Mucosa of gallbladder (tissue), 1 donor: ENCODE data around the gene CFAP73. TPM values are rescaled to one million over a fixed set of nuclear protein-coding genes. Genes with fewer than 3 reads are reported as not detected.

Experiments used
- DNase-seq: peaks from one replicate; pipeline ENCODE4 v3.0.0-alpha.2; 2020; ENCODE audit warnings: low spot score
- total RNA-seq: library from RNA; stranded (reverse); gene quantifications from one replicate; pipeline ENCODE4 v1.2.1, GENCODE V29; 2021
- donor health status: DM: no; HTN: no; CAD: no.

CFAP73 gene
- total RNA-seq, 1 donor from 2014 or later, result not detected

- DNase-seq, result no peak
These were observed 29.4 kb upstream of the CFAP73 start for GRCh38 chr12:113119980-113120669.

- DNase-seq, result no peak
These were observed 28.7 kb upstream of the CFAP73 start for GRCh38 chr12:113120670-113121370.

DNA sequence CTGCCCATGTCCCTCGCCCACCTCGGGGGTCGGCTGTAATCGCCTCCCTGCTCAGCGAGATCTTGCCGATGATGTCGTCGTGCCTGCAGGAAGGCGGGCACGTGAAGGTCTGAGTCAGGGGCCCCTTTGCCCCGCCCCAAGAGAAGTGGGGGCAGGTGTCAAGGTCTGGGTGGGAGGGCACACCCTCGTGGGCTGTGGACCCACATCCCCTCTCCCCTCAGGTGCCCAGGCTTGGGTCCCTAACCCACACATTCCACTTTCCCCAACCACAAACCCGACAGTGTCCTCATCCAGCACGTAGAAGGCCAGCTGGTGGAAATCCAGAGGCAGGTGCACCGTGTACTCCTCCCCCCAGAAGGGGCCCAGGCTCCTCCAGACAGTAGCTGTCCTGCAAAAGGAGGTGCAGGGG lies 21.7 kb upstream of the CFAP73 start:
- no peak for DNase-seq

DNA sequence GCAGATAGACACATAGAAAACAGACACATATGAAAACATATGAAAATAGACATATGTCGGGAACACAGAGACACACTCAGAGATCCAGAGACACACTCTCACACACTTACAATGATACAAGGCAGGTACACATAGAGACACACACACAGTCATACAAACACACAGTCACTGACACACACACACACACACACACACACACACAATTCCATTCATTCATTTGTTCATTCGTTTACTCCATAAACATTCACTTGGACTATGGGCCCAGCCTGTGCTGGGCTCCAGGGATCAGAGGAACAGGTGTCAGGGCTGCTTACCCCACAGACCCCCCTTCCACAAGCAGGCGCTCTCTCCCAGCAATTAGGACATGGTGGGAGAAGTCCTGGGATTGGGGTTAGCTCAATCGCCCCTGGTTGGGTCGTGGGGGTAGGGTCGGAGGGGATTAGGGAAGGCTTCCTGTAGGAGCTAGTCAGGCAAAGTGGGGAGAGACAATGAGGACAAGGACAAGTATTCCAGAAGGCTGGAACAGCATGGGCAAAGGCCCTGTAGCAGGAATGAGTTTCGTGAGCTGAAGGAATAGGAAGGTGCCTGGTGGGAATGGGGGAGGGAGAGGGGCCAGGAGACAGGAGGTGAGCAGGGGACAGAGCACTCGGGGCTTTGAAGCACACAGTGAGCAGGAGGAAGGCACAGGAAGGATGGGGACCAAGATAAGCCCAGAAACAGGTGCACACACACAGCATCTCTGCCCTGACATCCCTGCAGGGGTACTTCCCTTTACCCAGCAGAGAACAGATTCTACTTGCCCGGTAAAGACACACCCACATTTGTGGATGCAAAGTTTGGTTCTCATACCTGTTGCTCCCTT lies 20.5 kb upstream of the CFAP73 start:
- no peak for DNase-seq

- DNase-seq, result no peak
These were observed 19.7 kb upstream of the CFAP73 start for GRCh38 chr12:113129664-113130456.

DNA sequence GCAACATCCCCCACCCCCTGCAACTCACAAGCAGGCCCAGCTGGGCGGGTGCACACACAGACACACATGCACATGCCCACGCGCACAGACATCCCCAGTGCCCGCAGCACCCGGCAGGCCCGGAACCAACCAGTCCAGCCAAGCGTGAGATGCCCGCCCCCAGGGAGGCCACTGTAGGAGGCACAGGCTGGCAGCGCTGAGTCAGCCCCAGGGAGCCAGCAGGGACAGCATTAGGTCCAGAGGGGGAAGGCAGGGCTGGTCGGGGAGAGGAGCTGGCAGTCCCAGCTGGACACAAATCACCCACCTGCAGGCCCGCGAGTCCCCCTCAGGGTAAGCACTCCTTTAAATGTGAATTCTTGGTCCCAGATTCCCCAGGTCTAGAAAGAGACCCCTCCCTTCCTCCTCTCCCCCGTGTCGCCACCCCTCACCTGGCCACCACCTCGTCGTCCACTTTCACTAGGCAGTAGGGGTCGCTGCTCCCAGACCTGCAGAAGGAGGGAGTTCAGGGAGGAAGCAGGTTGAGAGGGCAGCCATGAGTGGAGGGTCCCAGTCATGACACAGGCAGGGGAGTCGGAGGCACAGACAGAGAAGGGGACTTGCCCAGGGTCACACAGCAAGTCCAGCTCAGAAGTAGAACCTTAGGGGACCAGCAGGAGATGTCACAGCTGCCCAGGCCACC lies 18.9 kb upstream of the CFAP73 start:
- DNase-seq, result no peak

- no peak for DNase-seq
These were observed 18.0 kb upstream of the CFAP73 start for GRCh38 chr12:113131556-113131955.

DNA sequence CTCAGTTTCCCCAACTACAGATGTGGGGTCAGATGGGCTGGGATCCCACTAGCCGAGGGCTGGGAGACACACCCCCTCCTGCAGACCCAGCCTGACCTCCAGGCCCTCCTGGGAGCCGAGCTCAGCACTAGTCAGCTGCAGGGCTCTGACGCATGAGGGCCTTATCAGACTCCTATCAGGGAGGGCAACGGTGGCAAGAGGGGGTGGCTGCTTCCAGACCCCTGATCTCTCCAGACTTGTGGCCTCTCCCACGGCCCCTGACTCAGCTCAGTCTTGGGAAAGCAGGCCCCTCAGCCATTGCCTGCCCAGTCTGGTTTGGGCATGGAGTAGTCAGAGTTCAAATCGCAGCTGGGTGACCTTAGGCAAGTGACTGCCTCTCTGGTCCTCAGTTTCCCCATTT lies 16.5 kb upstream of the CFAP73 start:
- no peak for DNase-seq

DNA sequence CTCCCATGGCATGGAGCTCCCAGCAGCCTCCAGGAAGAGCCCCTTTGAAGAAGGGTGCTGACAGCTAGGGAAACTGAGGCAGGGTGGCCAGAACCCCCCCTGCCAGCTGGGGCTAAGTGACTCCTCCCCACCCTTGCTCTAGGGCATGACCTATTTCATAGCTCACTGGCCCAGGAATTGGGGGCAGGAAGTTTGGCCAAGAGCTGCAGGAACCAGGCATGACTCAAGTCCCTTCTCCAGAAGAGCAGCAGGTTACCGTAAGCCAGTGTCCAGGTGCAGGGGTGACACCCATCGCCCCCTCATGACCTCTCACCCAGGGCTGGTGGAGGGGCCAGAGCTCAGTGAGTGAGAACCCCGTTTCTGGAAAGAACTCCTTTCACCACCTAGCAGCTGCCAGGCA lies 15.9 kb upstream of the CFAP73 start:
- no peak for DNase-seq

GRCh38 chr12:113134071-113134470 lies 15.5 kb upstream of the CFAP73 start:
- no peak for DNase-seq

- no peak for DNase-seq
These were observed 15.0 kb upstream of the CFAP73 start for GRCh38 chr12:113134521-113134951.

GRCh38 chr12:113135178-113136127 lies 14.1 kb upstream of the CFAP73 start, which contains the start of gene RASAL1:
Gene RASAL1, minus strand, starts transcription at chr12:113135761. Its CDS starts 299 bp downstream, at chr12:113135462.
- no peak for DNase-seq

- no peak for DNase-seq
These were observed 13.2 kb upstream of the CFAP73 start for GRCh38 chr12:113136128-113136989.

DNA sequence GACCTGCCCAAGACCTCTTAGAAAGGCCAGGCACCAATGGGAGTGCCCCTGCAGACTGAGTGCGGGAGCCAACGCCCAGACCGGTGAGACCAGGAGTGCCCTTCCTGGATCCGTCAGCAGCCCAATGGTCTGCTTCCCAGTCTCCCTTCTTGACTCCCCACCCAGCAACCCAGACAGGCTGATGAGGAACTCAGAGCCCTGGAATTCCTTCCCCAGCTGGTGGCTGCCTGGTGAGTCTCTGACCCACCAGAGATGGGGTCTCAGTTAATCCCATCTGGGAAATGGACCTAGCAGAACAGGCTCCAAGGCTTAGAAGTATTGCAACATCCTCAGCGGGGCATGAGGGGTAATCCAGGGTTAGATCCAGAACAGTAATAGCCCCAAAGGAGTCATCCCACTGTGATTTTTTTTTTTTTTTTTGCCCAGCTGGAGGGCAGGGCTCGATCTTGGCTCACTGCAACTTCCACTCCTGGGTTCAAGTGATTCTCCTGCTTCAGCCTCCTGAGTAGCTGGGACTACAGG lies 12.5 kb upstream of the CFAP73 start:
- no peak for DNase-seq

DNA sequence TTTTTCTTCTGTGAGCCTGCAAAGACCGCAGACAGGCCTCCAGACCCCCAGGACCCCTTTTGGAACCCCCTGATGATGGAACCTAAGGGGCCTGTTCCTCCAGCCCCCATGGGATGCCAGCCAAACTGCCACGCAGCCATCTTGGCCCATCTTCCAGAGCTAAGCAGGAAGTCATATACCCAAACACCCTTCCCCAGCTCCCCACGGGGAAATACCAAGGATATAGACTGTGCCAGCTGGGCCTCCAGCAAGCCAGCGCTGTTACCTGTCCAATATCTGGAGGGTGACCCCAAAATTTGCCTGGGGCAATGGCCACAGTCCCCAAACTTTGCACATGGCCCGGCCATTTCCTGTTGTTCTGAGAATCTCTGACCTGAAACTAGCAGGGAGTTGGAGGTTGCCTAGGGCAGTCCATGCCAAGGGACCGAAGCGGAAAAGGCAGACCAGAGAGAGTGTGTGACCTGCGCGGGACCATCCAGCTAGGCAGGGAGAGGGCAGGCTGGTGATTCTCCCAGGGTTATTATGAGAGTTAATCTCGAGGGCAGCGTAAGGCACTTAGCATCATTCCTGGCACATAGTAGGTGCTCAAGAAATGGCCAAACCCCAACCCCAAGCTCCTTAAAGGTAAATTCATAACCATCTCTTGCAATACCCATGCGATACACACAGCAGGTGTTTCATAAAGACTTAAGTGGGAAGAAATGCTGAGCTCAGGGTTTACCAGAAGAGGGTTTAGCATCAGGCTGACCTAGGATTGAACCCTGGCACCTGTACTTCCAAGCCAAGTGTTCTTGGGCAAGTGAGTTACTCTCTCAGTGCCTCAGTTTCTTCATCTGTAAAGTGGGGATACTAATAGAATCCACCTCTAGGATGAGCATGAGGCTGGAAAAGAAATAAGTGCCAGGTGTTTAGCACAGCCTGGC lies 11.4 kb upstream of the CFAP73 start:
- DNase-seq, result no peak

DNA sequence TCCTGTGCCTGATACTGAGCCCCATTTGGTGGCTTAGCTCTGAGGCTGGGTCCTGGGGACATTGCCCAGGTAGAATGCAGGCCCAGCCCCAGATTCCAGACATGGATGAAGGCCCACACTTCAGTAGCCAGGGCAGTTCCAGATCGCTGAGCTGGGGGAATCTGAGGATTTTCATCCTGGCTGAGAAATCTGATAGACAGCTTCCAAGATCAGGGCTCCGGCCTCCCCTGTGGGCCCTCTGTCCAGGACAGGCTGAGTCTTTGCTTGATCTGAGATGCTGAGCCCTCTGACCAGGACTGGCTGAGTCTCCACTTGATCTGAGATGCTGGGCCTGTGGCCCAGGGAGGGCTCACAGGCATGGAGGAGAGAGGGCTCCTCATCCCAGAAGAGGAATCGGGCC lies 10.7 kb upstream of the CFAP73 start:
- no peak for DNase-seq

DNA sequence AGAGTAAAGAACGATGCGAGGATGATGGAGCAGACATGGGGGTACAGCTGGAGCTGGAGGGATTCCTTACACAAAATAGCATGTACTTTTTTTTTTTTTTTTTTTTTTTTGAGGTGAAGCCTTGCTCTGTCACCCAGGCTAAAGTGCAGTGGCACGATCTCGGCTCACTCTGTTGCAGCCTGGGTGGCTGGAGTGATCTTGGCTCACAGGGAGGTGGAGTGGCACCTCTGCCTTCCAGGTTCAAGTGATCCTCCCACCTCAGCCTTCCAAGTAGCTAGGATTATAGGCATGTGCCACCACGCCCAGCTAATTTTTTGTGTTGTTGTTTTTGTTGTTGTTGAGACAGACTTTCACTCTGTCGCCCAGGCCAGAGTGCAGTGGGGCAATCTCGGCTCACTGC lies 8.8 kb upstream of the CFAP73 start:
- no peak for DNase-seq
